Peyer's patch (tissue), 4 donors: ENCODE measurements around the gene CCDC92B.

Experiments used
- POLR2A ChIP-seq, 2 donors: fragments of 450-650 bp; IDR thresholded peaks; one replicate each; pipeline ENCODE4 v1.5.1; 2017; ENCODE audit warnings: antibody characterized with exemption in 2 of 2, mild to moderate bottlenecking in 2 of 2, moderate library complexity in 2 of 2
- TF ChIP-seq, protein P1 (sequence below), 6 experiments: fragments of 450-650 bp in 4 of 6; fragments of 200-600 bp in 2 of 6; sonication (generic) in 1 of 6; IDR thresholded peaks; one replicate each; pipeline ENCODE4 v1.5.1; 2017 to 2019; ENCODE audit warnings: antibody characterized with exemption in 6 of 6, mild to moderate bottlenecking in 3 of 6, moderate library complexity in 1 of 6

DNA sequence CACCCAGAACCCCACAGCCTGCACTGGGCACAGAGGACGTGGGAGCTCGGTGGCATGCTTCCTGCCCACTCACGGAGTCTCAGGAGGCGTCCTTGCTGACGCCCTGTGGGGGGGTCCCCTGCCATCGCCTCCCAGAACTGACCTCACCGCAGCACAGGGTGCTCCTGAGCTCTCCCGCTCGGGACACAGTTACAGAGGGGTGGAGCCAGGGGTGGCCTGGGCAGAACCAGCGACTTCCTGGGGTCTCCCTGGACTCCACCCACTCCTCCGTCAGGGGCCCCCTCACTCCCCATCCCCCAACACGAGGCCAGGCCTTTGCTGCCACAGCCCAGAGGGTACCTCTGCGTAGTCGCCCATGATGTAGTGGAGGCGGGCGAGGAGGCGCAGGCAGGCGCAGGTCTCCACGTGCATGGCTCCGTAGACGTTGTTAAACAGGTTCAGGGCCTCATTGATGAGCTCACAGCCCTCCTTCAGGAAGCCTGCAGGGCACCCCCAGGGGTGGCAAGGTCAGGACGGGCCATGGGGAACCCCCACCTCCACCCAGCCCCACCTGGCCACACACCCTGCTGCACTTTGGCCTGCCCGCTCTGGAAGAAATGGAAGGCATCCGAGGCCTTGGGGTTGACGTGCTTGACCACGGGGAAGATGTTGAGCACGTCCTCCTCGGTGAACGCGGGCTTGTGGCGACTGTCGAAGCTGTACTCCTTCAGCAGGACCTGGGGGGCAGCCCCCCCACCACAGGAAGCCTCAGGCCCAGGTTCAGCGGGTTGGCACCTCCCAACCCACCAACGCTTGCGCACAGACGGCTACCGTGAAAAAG, 55.7 kb downstream of the CCDC92B start:
- TF ChIP-seq, protein P1, sequence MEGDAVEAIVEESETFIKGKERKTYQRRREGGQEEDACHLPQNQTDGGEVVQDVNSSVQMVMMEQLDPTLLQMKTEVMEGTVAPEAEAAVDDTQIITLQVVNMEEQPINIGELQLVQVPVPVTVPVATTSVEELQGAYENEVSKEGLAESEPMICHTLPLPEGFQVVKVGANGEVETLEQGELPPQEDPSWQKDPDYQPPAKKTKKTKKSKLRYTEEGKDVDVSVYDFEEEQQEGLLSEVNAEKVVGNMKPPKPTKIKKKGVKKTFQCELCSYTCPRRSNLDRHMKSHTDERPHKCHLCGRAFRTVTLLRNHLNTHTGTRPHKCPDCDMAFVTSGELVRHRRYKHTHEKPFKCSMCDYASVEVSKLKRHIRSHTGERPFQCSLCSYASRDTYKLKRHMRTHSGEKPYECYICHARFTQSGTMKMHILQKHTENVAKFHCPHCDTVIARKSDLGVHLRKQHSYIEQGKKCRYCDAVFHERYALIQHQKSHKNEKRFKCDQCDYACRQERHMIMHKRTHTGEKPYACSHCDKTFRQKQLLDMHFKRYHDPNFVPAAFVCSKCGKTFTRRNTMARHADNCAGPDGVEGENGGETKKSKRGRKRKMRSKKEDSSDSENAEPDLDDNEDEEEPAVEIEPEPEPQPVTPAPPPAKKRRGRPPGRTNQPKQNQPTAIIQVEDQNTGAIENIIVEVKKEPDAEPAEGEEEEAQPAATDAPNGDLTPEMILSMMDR (IDR thresholded peaks at IDR 0.05), result no peak
- TF ChIP-seq POLR2A (IDR thresholded peaks at IDR 0.05), result no peak
